Activated T-helper 1 cell treated with Interleukin-2 at 50 U/mL for 16 hours (primary cell): ENCODE data around the gene SLC25A36.
A peak's percentile ranks its signal among the peaks of the same experiment; 100 is the strongest.

Experiments
- DNase-seq: peaks from one replicate; pipeline ENCODE4 v3.0.0-alpha.2; 2020; ENCODE audit warnings: low read depth

The SLC25A36 gene, protein sequence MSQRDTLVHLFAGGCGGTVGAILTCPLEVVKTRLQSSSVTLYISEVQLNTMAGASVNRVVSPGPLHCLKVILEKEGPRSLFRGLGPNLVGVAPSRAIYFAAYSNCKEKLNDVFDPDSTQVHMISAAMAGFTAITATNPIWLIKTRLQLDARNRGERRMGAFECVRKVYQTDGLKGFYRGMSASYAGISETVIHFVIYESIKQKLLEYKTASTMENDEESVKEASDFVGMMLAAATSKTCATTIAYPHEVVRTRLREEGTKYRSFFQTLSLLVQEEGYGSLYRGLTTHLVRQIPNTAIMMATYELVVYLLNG

DNA sequence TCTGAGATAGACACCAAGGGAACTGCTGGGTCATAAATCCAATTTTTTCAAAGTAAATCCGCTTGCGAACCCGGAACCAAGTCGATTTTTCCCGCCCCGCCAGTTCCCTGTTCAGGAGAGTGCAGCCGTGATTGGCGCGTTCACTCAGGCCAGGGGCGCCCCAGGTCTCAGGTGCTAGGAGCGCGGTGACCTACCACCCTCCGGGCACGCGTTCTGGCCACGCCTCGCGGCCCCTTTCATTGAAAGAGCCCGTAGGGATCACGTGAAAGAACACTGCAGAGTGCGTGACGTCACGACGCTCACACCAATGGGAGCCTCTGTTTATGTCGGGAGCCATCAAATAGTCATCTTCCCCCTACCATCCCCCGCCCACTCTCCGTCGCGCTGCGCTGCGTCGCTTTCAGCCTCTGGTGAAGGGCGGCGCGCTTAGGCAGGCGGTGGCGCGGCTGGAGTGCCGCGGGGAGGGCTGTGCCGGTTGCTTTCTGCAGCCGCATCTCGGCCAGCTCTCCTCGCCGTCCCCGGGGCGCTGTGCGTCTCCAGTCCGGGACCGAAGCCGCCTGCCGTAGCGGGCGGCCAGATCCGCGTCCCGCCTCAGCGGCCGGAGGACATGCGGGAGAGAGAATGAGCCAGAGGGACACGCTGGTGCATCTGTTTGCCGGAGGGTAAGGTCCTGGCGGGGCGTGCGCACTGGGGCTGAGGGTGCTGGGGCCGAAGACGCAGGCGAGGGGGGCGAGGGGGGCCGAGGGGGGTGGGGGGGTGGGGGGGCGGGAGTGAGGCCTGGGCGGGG, at the start of gene SLC25A36:
Gene SLC25A36, plus strand, starts transcription at position 403 of the 787 bp plus-strand sequence. Its CDS starts 219 bp downstream, at position 622.
- peak; percentile 89 for DNase-seq

DNA sequence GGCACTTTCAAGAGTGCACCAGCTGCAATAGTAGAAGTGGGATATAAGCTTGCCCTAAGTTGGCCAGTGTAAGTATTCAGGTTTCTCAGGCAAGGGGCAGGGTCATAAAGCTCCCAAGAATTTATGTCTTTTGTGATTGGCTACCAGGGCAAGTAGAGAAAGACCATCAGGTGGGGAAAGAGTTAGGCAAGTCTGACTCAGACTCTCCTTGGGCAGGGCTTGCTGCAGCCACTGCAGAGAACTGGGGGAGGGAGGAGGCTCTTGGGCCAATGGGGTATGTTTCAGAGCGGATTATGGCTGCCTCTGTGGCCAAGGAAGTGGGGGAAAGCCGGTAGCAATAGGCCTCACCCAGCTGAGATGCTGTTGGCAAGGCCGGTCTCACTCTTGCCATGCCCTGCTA, 44.6 kb upstream of the SLC25A36 start:
- DNase-seq, result no peak

DNA sequence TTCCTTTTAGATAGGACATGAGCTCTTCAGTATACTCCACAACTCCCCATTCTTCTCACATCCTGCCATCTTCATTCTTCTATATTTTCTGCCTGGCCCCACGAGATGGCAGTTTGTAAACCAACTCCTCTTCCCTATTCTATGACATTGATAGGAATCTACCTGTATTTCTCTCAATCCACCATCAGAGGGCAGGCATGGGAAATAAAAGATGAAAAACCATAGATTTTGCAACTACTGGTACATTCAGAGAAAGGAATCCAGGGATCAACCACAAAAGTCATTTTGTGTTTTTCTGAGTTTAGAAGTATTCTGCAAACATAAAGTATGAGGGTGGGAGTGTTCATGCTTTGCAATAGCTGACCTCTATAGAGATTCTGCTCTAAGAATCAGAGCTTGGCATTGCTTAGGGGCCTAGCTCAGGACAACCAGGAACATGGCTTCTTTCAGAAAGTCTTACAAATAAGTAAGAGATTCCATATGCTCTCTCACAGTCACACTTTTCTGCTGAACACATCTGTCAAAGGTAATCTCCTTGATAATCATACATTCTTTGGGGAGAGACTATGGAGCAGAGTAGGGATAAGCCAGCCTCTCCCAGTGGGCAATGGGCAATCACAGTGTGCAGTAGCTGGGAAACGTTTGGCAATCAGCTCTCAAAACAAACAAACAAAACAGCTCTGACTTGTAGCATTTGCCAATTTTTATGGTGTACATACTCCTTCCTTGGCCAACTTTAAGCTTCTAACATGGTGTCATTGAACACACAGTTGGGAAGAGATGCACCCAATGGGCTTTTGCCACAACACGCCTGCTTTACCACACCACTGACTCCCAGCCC, 43.1 kb upstream of the SLC25A36 start:
- no peak for DNase-seq

DNA sequence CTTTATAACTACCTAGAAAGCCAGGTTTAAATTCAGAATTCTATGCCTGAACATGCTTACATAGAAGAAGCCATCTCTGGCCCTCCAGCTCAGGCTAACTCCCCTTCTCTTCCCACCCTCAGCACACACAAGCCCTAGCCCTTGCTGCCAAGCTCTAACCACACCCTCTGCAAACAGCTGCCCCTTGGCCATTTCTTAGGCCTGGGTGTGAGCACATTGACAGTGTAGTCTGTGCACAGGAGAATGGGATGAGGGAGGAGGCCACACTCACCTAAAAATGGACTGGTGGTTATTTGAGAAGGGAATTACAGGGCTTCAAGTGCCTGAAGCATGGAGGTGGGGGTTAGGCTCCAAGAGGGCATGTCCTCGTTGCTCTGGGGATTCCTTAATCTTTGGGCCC, 42.3 kb upstream of the SLC25A36 start:
- no peak for DNase-seq

DNA sequence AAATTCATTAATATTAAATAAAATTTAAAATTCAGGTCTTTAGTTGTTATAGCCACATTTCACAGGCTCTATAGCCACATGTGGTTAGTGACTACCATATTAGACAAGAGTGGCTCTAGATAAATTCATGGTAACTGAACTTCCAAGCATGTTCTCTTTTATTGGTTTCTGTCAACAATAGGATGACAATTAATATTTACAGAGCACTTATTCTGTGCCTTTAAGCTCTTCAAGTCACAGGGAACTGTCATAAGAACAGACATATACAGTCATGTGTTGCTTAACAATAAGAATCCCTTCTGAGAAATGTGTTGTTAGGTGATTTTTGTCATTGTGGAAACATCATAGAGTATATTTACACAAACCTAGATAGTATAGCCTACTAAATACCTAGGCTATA, 38.8 kb upstream of the SLC25A36 start:
- no peak for DNase-seq

DNA sequence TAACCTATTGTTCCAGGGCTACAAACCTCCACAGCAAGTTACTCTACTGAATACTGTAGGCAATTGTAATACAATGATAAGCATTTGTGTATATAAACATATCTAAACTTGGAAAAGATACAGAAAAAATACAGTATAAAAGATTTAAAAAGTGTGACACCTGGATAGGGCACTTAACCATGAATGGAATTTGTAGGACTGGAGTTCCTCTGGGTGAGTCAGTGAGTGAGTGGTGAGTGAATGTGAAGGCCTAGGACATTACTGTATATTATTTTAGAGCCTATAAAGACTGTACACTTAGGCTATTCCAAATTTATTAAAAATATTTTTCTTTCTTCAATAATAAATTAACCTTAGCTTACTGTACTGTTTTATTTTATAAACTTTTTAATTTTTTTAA, 38.4 kb upstream of the SLC25A36 start:
- no peak for DNase-seq

DNA sequence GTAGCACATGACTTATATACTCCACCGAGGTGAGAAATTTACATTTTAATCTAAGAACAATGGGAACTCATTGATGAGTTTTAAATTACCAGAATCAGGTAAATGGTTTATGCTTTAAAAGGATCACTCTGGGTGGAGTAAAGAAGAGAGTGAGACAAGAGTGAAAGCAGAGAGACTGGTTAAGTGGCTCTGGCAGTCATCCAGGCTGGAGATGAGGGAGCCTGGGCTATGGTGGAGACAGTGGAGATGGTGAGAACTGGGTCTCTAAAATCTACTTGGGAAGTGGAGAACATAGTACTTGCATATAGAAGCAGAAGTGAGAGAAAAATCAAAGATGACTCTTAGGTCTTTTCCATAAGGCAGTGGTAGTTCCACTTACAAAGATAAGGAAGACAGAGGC, 37.1 kb upstream of the SLC25A36 start:
- DNase-seq, result no peak

DNA sequence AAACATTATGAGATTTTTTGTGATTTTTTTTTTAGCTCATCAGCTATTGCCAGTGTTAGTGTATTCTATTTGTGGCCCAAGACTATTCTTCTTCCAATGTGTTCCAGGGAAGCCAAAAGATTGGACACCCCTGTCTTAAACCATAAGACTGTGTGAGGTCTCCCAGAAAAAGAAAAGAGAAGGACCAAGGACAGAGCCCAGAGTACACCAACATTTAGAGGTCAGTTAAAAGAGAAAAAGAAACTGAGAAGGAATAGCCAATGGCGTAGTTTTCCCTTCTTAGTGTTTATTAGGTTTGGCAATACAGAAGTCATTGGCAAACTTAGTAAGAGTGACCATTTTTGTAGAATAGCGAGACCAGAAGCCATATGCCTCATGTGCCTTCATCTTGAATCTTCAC, 36.1 kb upstream of the SLC25A36 start:
- no peak for DNase-seq

DNA sequence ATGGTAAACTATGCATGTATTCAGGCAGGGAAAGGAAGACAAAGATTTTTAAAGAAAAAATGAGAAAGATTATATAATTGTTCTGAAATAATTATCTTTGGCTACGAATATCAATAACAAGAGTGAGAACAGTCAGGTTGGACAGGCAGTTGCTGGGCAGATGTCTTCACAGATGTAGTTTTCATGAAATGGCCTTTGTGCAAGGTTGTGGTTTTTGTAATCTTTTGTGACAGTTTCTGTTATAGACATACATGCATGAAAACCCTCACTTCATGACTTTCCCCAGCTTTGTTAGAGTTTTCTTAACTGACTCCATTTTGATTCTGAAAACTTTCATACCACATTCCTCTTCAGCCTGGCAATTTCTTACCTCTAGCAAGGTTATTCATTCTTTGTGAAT, 34.9 kb upstream of the SLC25A36 start:
- no peak for DNase-seq

DNA sequence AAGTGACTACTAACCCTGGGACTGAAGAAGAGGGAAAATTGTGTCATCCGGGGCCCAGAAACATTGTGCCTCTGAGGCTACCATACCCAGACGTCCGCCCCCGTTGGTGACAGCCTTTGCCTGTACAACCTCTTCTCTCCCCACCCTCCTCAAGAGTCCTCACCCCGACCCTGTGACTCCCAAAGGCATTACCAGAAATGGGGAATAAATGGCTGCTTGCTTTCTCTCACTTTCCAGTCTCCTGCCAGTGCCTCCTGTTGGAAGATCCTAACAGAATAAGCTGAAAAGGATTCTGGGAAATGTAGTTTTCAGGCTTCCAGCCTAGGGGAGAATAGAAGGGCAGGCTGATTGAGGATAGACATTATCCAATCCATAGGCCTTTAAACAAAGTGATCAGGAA, 30.8 kb upstream of the SLC25A36 start:
- DNase-seq, result no peak

DNA sequence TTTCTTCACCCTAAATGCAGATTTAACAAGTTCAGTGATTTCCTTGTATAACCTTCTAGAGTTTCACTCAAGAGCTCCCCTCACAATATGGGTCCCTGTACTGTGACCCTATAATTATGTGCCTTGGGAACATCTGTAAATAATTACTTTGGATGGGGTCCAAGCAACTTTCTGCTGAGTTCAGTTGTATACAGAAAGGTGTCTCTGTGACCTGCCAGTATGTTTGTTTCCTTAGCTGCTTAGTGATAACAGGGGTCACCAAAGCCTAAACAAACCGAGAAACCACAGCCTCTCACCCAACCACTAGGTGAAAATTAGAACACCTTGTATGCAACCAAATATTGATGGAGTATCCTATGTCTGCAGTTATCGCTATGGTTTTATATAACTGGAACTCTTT, 29.8 kb upstream of the SLC25A36 start:
- DNase-seq, result no peak

DNA sequence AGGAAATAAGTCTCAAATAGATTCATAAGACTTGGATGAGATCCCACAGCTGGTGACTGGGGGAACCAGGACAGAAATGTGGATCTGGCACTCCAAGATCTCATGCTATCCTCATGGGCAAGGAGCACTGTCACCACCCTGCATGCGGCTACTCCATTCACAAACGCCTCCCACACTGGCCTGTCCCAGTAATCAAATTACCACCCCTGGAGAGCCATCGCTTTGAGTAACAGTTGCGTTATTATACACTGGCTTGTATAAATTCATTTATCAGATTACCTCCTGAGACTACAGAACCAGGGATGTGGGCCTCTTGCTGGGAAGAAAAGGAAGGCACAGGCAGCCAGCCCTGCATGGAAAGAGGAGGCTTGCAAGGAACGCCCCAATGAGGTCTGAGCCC, 27.9 kb upstream of the SLC25A36 start:
- no peak for DNase-seq

DNA sequence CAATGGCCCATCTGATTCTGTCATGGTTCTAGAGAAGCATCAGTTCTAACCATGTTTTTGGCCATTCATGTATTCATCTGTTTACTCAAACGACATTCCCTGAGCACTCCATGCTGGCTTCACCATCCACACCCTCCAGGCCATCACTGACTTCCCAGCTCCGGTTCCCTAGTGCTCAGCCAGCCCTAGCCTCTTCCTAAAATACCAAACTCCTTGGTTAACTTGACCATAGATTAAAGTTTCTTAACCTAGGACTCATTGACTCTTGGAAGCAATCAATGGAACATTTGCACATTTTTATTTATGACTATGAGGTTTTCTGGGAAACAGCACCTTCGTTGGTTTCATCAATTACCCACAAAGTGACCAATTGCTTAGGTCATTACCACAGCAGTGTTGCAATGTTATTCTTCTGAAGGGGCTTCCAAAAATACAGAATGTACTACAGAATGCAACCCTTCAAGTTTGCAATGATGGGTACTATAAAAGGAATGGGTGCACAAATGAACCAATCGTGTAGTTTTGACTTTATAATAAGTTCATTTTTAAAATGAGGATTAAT, 27.2 kb upstream of the SLC25A36 start:
- no peak for DNase-seq

DNA sequence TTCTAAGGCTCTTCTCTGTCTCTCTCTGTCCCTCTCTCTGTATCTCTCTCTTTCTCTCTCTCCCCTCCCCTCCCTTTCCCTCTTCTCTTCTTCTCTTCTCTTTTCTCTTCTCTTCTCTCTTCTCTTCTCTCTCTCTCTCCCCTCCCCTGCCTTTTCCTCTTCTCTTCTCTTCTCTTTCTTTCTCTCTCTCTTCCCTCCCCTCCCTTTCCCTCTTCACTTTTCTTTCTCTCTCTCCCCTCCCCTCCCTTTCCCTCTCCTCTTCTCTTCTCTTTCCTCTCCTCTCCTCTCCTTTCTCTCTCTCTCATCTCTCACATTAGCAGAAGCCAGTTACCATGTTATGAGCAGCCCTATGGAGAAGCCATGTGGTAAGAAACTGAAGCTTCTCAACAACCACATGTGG, 25.0 kb upstream of the SLC25A36 start:
- no peak for DNase-seq

DNA sequence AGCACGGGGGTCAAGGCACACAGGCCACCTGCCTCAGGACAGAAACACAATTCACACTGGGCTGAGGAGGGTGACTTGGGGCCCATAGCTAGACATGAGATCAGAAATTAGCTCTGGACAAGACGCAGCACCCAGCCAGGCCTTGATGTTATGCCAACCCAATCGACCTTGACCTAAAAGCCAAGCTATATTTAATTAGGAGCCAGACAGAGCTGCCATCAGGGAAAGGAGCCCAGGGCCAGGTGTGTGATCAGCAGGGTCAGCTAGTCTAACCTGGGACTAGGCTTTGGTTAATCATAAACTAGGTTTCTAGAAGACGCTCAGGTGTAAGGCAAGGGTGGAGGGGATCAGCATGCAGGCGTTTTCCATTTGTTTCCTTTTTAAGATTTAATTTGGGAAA, 23.9 kb upstream of the SLC25A36 start:
- no peak for DNase-seq

DNA sequence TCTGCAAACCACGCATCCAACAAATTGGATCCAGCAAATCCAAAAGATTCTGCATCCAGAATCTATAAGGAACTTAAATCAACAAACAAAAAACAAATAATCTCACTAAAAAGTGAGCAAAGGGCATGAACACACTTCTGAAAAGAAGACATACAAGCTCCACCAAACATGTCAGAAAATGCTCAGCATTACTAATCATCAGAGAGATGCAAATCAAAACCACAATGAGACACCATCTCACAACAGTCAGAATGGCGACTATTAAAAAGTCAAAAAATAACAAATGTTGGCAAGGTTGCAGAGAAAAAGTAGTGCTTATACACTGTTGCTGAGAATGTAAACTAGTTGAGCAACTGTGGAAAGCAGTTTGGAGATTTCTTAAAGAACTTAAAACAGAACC, 21.6 kb upstream of the SLC25A36 start:
- no peak for DNase-seq

DNA sequence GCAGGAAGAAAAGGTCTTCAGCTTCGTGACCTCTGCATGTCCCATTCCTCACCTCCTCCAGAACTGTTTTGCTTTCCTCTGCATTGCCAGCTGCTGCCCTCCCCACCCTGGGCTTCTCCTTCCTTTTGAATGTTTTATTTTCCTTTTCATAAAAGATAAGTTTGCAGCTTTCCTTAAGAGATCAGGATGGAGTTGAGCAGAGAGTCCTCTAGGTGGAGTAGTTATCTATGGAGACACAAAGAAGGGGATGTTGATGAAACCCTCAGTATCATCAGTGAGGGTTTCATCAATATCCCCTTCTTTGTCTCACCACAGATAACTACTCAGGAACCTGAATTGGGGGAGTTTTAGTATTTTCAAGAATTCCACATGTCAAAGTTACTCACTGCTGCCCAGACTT, 19.0 kb upstream of the SLC25A36 start:
- no peak for DNase-seq

DNA sequence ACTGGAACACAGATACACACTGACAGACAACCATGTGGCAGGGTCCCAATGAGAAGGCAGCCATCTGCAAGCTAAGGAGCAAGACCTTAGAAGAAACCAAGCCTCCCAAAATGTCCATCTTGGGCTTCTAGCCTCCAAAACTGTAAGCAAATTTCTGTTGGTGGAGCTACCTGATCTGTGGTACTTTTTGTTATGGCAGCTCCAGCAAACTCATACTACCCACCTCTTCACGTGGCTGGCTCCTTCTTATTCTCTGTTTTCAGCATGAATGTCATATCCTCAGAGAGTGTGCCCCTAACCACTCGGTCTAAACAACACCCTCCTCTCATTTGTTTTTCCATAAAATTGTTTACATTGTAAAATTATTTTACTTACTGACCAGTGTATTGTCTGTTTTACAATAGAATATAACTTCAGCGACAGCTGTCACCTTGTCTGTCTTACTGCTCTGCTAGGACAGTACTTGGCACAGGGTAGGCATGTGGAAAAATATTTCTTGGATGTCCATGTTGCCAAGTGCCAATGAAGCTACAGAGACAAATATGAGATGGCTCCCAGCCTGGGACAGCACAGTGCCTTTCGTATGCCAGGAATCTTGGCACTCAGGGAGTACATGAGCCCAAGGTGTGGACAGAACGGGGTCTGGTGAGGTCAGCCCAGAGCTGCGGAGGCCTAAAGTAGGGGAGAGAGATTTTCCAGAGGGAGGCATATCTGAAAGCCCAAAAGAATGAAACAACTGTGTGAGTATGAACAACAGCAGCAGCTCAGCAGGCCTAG, 17.4 kb upstream of the SLC25A36 start:
- DNase-seq, result no peak

DNA sequence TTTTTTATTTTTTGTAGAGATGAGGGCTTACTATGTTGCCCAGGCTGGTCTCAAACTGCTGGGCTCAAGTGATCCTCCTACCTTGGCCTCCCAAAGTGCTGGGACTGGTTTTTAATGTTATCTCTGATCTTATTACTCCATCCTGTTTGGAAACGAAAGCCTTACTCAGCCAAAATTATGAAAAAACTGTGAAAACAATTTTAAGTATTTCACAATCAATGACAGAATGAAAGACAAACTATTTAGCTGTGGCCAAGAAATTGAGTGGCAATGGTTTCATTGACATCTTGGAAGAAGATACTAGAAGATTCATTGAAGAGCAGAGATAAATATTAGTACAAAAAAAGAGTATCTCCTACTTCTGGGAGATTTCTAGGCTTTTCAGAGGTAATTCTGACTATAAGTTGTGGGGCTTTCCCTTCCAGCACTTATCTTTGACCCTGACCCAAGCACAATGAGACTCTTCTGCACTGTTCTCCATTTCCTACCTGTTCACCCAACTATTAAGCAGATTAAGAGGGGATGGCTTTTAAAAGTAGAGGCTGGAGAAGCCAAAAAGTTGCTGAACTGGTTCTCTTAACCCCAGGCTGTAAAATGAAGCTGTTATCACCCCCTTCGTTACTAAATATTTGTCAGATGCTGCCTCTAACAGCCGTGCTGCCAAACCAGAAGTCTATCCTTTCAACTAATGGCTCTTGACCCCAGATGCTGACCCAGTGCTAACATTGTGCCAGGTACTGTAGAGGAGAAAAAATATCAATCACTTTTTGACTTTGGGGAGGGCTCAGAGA, 14.2 kb upstream of the SLC25A36 start:
- no peak for DNase-seq

DNA sequence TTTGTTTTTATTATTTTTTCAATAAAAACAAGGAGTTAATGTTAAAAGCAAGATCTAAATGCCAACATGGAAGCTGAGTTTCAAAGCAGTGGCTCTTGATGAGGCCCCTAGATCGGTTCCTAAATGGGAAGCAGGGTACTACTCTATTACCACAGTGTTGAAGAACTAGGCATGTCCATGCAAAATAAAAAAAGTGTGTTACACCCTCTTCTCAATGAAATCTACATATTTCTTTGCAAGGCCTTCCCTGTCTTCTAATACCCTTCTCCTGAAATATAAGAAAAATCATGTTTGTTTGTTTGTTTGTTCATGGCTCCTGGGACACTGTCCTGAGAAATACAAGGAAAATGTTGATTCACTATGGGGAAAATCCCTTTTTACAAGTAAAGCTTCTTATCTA, 12.2 kb upstream of the SLC25A36 start:
- no peak for DNase-seq

DNA sequence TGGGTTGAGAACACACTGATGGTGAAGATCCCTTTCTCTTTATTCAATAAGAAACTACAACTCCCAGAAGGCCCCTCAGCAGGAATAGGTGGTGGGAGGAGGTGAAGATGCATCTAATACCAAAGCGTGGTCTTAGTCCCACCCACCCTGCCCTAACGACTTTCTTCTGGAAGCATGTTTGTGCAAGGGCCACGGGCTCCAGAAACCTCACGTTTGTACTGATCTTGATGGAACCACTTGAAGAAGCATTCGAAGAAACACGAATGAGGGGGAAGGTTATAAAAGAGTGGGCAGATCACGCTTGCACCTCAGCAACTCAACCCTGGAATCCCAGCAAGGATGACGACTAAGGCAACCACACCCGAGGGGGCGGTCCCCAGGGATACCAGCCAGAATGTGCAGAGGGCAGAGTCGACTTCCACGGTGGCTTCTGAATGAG, 10.6 kb upstream of the SLC25A36 start:
- no peak for DNase-seq
